GM18499 (cell line): Measurements from ENCODE around the gene HTR2A.
"Not testable (repeated sequence)": the region's sequence is repeated elsewhere in the genome, so short reads cannot be mapped to it uniquely, and the experiment has no call there.

Experiments used
- ATAC-seq: cut with Tn5 transposase; IDR thresholded peaks from one replicate; pipeline ENCODE4 v1.9.1; 2021; ENCODE audit warnings: moderate number of reproducible peaks; ENCODE audit not compliant: insufficient read depth, unreplicated experiment

The HTR2A gene

DNA sequence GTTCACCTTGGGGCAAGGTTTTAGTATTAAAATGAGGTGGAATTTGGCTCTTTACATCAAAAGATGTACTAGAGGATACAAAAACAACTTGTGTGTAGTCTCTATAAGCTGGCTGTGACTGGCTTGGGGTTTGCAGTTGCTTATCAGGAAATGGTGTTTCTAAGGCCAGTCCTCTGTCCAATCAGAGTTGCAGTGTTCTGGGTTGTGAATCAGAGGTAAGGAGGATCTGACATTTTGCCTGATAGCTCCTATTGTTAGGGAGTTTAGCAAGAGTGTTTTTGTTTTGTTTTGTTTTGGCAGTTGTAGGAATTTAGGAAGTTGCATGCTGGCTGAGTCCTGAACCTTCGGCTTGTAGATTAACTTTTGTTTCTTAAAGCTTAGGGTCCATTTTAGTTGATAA, 79.8 kb downstream of the HTR2A start:
- ATAC-seq = no peak

DNA sequence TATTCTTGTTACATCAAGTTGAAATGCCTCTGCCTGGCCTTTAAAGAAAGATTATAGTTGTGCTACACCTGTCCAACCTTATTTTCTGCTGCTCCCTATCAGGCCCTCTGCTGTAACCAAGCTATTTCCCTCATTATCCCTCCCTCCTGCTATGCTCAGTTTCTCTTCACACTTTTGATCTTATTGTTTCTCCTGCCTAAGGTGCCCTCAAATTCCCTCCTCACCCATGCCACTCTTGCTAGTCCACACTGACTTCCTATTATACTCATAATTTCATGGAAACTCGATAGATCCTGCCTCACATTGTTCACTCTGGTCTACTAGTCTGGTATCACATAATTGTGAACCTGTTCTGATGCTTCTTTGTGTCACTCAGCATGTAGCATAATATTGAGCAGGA, 80.5 kb downstream of the HTR2A start:
- ATAC-seq = no peak

DNA sequence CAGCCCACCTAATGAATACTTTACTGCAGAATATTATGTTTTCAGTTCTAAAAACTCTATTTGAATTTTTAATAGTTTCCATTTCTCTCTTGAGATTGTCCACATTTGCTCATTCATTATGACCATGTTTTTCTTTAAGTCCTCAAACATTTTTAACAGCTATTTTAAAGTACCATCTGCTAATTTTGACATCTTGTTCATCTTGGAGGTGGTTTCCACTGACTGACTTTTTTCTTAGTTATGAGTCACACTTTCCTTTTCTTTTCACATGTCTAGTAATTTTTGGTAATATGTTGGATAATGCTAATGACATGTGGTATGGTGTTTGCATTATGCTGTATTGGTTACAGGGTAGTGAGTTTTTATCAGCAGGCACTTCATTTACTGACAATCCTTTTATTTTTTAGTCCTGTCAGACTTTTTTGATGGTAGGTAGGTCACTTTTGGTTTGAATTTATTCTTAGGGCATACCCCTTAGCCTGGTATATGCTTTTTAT, 84.5 kb downstream of the HTR2A start:
- ATAC-seq = no peak

DNA sequence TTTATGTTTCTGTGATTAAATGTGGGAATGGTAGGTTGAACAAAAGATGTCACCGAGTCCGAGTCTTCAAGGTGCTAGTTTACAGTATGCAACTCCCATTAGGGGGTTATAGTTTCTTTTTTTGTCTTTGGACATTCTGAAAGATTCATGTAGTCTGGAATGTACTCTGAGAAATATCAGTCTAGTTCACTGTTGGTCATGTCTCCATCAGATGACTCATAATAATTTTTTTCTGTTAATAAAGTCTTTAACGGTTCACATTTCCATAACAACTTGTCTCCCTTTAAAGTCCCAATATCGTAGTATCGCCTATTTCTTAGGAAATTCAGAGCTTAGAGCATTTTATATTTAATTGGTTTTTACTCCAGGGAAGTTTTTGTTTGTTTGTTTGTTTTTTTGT, 86.4 kb downstream of the HTR2A start:
- ATAC-seq = no peak

DNA sequence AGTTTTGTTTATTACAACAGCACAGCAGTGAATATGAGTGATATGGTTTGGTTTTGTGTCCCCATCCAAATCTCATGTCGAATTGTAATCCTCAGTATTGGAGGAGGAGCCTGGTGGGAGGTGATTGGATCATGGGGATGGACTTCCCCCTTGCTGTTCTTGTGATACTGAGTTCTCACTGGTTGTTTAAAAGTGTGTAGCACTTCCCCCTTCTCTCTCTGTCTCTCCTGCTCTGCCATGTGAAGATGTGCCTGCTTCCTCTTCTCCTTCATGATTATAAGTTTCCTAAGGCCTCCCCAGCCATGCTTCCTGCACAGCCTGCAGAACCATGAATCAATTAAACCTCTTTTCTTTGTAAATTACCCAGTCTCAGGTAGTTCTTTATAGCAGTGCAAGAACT, 91.9 kb downstream of the HTR2A start:
- ATAC-seq = not testable (repeated sequence)

DNA sequence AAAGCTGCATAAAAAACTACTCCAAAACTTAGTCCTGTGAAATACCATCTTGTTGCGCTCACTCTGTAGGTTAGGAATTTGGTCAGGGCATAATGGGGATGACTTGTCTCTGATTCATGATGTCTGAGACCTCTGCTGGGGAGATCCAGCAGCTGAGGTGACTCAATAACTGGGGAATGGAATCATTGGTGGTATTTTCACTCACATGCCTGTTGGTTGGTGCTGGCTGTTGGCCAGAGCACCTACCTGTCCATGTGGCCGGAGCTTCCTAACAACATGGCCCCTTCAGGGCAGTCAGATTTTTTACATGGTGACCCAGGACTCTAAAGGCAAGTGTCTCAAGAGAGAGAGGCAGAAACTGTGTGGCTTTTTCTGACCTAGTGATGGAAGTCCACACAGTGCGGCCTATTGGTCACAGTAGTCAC, 92.5 kb downstream of the HTR2A start:
- no peak for ATAC-seq

DNA sequence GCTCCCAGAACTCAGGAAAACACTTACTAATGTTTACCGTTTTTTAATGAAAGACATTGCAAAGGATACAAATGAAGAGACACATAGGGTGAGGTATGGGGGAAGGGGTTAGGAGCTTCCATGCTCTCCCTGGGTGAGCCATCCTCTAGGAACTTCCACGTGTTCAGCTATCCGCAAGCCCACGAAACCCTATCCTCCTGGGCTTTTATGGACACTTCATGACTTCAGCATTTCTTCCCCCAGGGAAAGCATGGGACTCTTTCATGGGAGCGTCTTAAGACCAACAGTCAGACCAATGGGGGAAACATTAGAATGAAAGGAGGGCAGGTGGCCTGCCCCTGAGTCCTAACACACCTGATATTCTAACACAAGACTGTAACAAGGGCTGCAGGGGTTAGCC, 93.3 kb downstream of the HTR2A start:
- ATAC-seq = no peak

DNA sequence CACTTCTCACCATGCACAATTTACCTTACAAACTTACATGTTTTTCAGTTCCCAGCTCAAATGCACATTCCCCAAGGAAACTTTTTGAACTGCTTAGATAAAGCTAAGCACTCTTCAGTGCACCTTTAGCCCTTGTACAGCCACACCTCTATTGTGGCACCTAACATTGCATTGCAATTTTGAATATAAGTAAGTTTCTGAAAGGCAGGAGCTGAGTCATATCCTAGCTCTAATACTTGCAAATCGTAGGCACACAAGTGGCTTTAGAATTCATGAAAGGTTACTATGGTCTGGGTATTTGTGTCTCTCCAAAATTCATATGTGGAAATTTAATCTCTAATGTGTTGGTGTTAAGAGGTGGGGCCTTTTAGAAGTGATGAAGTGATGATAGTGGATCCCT, 95.0 kb downstream of the HTR2A start:
- no peak for ATAC-seq

DNA sequence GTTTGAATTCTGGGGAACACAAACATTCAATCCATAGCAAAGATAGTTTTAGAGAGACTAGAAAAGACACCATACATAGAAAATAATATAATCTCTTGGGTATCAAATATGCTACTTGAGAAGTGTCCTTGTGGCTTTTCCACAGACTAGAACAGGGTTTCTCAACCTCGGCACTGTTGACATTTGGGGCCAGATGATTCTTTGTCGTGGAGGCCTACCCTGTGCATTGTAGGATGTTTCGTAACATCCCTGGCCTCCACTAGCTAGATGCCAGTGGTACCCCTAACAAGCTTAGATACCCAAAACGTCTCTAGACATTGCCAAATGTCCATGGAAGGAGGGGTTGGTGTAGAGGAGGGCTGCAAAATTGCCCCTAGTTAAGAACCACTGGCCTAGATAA, 97.7 kb downstream of the HTR2A start:
- no peak for ATAC-seq

DNA sequence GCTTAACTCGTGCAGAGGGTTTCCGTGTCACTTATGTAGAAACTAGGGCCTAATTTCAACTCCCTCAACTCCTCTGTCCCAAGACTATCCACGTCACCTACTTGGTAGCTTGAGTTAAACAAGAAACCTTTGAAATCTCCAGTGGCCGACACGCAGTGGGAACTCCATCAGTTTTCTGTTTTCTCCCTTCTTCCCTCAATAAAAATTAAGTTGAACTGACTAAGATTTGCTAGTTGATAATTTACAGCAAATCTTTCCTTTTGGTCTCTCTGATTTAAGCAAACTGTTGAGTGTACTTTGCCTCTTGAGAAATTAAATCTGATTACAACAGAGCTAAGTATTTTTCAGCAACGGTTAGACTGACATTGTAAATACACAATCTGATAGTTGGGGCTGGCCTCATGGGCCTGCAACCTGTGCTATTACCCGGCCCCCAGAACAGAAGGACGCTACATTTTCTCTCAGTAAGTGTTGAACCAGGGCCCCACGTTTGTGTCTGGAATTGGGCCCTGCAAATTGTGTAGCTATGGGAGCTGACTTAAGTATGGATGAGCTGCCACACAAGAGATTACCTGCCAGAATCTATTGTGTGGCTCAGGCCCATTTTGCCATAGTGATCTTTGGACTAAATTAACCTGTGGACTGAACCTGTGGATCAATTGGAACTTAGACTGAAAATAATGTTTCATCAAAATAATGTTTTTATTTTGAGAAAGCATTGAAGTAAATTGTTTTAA, 99.2 kb downstream of the HTR2A start:
- no peak for ATAC-seq

DNA sequence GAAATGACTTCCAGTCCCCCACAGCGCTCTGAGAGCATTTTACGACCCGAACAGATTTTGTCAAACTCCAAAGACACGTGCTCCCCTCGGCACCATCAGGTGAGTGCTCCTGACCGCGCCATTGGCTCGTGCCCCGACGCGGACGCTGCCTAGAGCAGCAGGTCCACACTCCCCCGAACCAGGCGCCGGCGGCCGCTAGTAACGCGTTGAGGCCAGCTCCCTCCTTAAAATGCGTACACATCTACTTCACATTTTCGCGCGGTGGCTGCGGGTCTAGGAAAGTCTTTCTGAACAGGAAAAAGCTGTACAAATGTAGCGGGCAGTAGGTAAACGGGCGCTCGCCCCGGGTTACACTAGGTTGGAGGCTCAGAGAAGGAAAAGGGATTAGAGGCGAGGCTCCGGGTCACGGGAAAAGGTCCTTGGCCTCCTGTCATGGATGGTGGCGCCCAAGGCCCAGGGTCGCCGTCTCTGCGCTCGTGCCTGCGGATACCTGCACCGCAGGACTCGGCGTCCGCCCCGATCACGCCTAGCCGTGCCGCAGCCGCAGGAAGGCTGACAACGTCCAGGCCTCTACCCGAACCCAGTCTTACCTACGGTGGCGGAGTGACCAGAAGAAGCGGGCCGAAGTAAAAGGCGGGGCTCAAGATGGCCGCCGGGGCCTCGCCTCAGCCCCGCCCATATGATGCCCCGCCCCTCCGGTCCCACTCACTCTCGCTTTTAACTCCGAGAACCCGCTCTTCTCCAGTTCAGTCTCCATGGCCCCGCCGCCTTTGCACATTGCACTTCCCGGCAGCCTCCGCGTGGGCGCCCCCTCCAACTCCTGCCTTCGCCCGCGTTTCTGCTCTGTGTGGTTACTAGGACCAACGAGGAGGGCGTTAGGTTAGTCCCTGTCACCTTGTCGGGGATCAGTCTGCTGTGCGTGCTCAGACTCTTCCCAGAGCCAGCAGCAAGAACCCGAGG, 100.1 kb downstream of the HTR2A start, which contains the start of gene ESD:
Gene ESD (minus strand): TSS at position 647 of the 960 bp plus-strand sequence. CDS start 5,748 bp downstream, outside the sequence.
- peak; percentile 65 for ATAC-seq

DNA sequence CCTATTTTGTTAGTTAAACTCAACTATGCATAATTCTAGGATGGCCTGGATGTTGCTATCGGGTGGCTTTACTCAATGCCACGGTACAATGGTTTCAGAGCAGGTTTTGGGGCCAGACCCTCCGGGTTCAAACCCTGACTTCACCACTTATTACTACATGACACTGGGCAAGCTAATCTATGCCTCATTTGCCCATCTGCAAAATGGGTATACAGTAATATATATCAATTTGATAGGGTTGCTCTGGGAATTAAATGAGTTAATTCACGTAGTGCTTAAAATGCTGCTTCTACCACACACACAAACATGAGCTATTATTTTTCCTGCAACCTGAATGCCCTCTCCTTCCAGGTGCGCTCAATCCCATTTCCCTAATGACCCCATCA, 100.7 kb downstream of the HTR2A start:
- ATAC-seq = no peak

DNA sequence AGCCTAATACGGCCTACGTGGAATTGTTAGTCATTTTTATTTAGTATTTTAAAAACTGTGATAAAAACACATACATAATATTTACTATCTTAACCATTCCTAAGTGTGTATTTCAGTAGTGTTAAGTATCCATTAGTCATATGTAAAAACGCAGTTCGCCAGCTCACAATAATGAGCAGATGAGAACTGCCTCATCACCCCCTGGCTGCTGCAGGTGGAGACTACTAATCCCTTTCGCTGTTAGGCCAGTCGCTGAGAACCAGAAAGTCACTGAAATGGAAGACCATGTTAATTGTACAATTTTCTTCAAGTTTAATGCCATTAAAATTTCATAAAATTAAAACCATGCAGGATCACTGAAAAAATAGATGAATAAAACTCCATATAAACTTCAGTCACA, 101.5 kb downstream of the HTR2A start:
- no peak for ATAC-seq

DNA sequence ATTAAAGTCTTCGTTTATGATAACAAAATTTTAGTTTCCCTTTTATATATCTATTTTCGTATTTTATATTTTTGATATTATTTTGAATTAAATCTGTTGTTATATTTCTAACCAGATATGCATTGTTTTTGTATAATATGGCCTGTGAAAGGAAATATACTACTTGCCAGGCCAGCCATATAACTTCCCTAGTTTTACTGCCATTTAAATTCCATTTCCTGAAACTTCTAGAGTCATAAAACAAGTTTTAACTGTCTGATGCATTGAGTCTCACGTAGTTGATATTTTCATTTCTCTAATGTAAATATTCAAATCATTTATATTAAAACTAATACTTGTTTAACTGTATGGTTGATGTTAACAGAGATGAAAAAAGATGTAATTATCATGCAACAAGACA, 113.3 kb downstream of the HTR2A start:
- ATAC-seq = no peak

DNA sequence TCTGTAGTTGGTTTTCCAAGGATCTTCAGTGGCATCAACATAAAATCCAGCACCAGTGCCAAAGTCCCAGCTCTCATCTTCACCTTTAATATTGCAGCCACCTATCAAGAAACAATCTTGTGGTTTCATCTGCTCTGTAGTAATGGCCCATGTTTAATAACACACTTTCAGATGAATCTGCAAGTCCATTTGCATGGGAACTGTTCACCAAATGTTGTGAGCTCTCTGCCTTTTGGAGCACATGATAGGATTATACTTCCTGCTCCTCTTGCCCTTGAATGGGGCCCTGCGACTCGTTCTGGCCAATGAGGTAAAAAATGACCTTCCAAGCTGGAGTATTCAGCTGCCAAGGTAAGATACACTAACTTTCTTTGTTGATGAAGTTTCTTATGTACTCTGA, 114.2 kb downstream of the HTR2A start:
- no peak for ATAC-seq

DNA sequence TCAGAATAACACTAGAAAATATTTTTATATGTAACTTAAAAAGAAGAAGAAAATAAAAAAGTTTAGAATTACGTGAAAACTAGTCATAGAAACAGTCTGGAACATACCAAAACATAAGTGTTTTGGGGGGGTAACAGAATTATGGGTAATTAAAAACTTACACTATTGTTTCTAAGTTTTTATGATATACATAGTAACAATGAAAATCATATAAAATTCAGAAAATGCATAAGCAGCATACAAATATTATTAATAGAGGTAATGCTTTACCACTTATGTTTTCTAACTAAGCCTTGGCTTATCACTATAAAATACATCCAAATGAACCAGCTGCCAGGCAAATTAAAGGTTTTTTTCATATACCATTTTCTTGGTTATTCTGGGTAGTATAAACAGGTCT, 114.8 kb downstream of the HTR2A start:
- no peak for ATAC-seq
